SK-N-SH (cell line): ENCODE data around the gene HHAT. TPM values are rescaled to one million over a fixed set of nuclear protein-coding genes. Genes with fewer than 3 reads are reported as not detected.

Experiments
- CTCF ChIA-PET: fragments of 300-600, 350-600 bp; formaldehyde crosslinking; extraction: SDS; loops from one replicate; lab custom pipeline; 2021; lab: Yijun Ruan, JAX
- POLR2A ChIA-PET: fragments of 350-600 bp; sonication (Branson Sonifier 250); formaldehyde crosslinking; extraction: SDS; loops from one replicate; lab custom pipeline; 2020; ENCODE audit warnings: antibody characterized with exemption, inconsistent platforms; lab: Yijun Ruan, JAX
- DNase-seq: peaks from one replicate; pipeline ENCODE4 v3.0.0; 2012
- H2AFZ ChIP-seq: fragments of 200-600 bp; sonication (generic); 2 replicates; pipeline ENCODE4 v1.8.1; 2016; ENCODE audit warnings: antibody characterized with exemption, mild to moderate bottlenecking, low read depth
- H3F3A ChIP-seq: fragments of 200-600 bp; sonication (generic); replicated peaks from 2 replicates; pipeline ENCODE3; 2016; ENCODE audit warnings: antibody characterized with exemption, mild to moderate bottlenecking; ENCODE audit not compliant: insufficient read depth
- H3K27ac ChIP-seq, 2 experiments: fragments of 200-500 bp in 1 of 2; fragments of 200-600 bp in 1 of 2; sonication (Bioruptor generic) in 1 of 2; sonication (generic), shearing (Covaris generic) in 1 of 2; 2 replicates each; pipeline versions ENCODE4 v1.5.1 to v1.6.1; 2014 to 2016; ENCODE audit warnings: low read depth in 2 of 2, inconsistent platforms in 1 of 2, low read length in 1 of 2, mild to moderate bottlenecking in 1 of 2, mixed read lengths in 1 of 2
- H3K27me3 ChIP-seq: fragments of 200-600 bp; sonication (generic), shearing (Covaris generic); 2 replicates; pipeline ENCODE4 v1.6.1; 2016; ENCODE audit warnings: mixed run types; ENCODE audit not compliant: insufficient read depth
- H3K36me3 ChIP-seq, 2 experiments: fragments of 200-500 bp in 1 of 2; fragments of 200-600 bp in 1 of 2; sonication (Bioruptor generic) in 1 of 2; sonication (generic) in 1 of 2; replicated peaks in 1 of 2; 2 replicates each; pipeline versions ENCODE3 to v1.5.1; 2014 to 2016; ENCODE audit warnings: low read length in 1 of 2, mild to moderate bottlenecking in 1 of 2; ENCODE audit not compliant: insufficient read depth in 2 of 2, control insufficient read depth in 1 of 2
- H3K4me1 ChIP-seq, 2 experiments: fragments of 200-500 bp in 1 of 2; fragments of 200-600 bp in 1 of 2; sonication (Bioruptor generic) in 1 of 2; sonication (generic), shearing (Covaris generic) in 1 of 2; 2 replicates each; pipeline versions ENCODE4 v1.5.1 to v1.6.1; 2014 to 2016; ENCODE audit warnings: low read depth in 1 of 2, low read length in 1 of 2, mixed run types in 1 of 2; ENCODE audit not compliant: insufficient read depth in 2 of 2, control insufficient read depth in 1 of 2
- H3K4me2 ChIP-seq: fragments of 200-600 bp; sonication (generic), shearing (Covaris generic); 2 replicates; pipeline ENCODE4 v1.6.1; 2017; ENCODE audit warnings: mixed run types
- H3K4me3 ChIP-seq, 2 experiments: fragments of 200-500 bp in 1 of 2; fragments of 200-600 bp in 1 of 2; sonication (Bioruptor generic) in 1 of 2; sonication (generic), shearing (Covaris generic) in 1 of 2; 2 replicates each; pipeline versions ENCODE4 v1.5.1 to v1.8.1; 2014 to 2016; ENCODE audit warnings: low read depth in 2 of 2, inconsistent platforms in 1 of 2, low read length in 1 of 2, mild to moderate bottlenecking in 1 of 2, mixed read lengths in 1 of 2, moderate library complexity in 1 of 2
- H3K79me2 ChIP-seq: fragments of 200-600 bp; sonication (generic); 2 replicates; pipeline ENCODE4 v1.8.1; 2017; ENCODE audit warnings: mild to moderate bottlenecking; ENCODE audit not compliant: insufficient read depth
- H3K9ac ChIP-seq: fragments of 200-600 bp; sonication (generic); 2 replicates; pipeline ENCODE4 v1.6.1; 2017; ENCODE audit warnings: mixed run types
- H3K9me2 ChIP-seq: fragments of 200-600 bp; sonication (generic); 2 replicates; pipeline ENCODE4 v1.6.1; 2017; ENCODE audit warnings: mixed run types
- H3K9me3 ChIP-seq: fragments of 200-600 bp; sonication (generic); 2 replicates; pipeline ENCODE4 v1.6.1; 2017; ENCODE audit warnings: mixed run types, mild to moderate bottlenecking, moderate library complexity
- H4K20me1 ChIP-seq: fragments of 200-600 bp; sonication (generic); 2 replicates; pipeline ENCODE4 v1.6.1; 2017; ENCODE audit warnings: mild to moderate bottlenecking, mixed run types; ENCODE audit not compliant: insufficient read depth
- EP300 ChIP-seq, 2 experiments: IDR thresholded peaks; 2 replicates each; pipeline versions ENCODE4 v1.4.0 to v1.6.1; 2012; ENCODE audit warnings: borderline replicate concordance in 1 of 2, low read depth in 1 of 2, low read length in 1 of 2
- EZH2phosphoT487 ChIP-seq: fragments of 200-600 bp; sonication (generic); IDR thresholded peaks from 2 replicates; pipeline ENCODE4 v1.6.1; 2017; ENCODE audit warnings: low read depth, mixed run types, mild to moderate bottlenecking, antibody characterized with exemption, moderate library complexity, borderline replicate concordance
- FOSL2 ChIP-seq: IDR thresholded peaks from 2 replicates; pipeline ENCODE4 v1.4.0; 2012; ENCODE audit warnings: low read depth, mild to moderate bottlenecking, moderate library complexity, borderline replicate concordance
- GATA2 ChIP-seq: sonication (generic); formaldehyde crosslinking; IDR thresholded peaks from 2 replicates; pipeline ENCODE4 v1.5.0; 2020; ENCODE audit warnings: mild to moderate bottlenecking, missing genetic modification reagents
- IRF3 ChIP-seq: fragments of 150-350 bp; IDR thresholded peaks from 2 replicates; pipeline ENCODE4 v1.6.1; 2016; ENCODE audit warnings: mild to moderate bottlenecking, low read depth, low read length
- JUND ChIP-seq: IDR thresholded peaks from 2 replicates; pipeline ENCODE4 v1.4.0; 2012
- MEF2A ChIP-seq: IDR thresholded peaks from 2 replicates; pipeline ENCODE4 v1.4.0; 2012; ENCODE audit warnings: low read depth, borderline replicate concordance
- NFIC ChIP-seq: IDR thresholded peaks from 2 replicates; pipeline ENCODE4 v1.4.0; 2012; ENCODE audit warnings: borderline replicate concordance
- PBX3 ChIP-seq: IDR thresholded peaks from 2 replicates; pipeline ENCODE4; 2012
- RAD21 ChIP-seq: IDR thresholded peaks from 2 replicates; pipeline ENCODE4 v1.6.1; 2012; ENCODE audit warnings: mild to moderate bottlenecking, low read length
- SIN3A ChIP-seq: IDR thresholded peaks from 2 replicates; pipeline ENCODE4 v1.6.1; 2012; ENCODE audit warnings: low read depth, mild to moderate bottlenecking, low read length, moderate library complexity, borderline replicate concordance
- SMC3 ChIP-seq: IDR thresholded peaks from 2 replicates; pipeline ENCODE4 v1.6.1; 2012; ENCODE audit warnings: low read depth, low read length, improper control_type of control experiment
- TCF12 ChIP-seq: IDR thresholded peaks from 2 replicates; pipeline ENCODE4 v1.4.0; 2012
- WGBS: methylation state at CpG from one replicate; pipeline ENCODE4 v1.1.6; 2017; ENCODE audit warnings: low lambda C conversion rate; 5-methylcytosine and 5-hydroxymethylcytosine counted together
- polyA plus RNA-seq, 3 experiments: library from polyadenylated mRNA; depleted of rRNA; stranded (reverse); fragments of >200 nt; gene quantifications; 2 replicates each; pipeline ENCODE4 v1.2.3, GENCODE V29; 2012
- TF ChIP-seq, protein P1 (sequence below): IDR thresholded peaks from 2 replicates; pipeline ENCODE4 v1.4.0; 2012; ENCODE audit warnings: low read depth
- TF ChIP-seq, protein P2 (sequence below): IDR thresholded peaks from 2 replicates; pipeline ENCODE4 v1.6.1; 2012; ENCODE audit warnings: mild to moderate bottlenecking, low read depth, low read length, moderate library complexity
- TF ChIP-seq, protein P3 (sequence below): fragments of 200-600 bp; sonication (generic); IDR thresholded peaks from 2 replicates; pipeline ENCODE4 v1.6.1; 2017; ENCODE audit warnings: antibody characterized with exemption, mild to moderate bottlenecking, moderate library complexity

Gene HHAT
- polyA plus RNA-seq, 1 of the 3 experiments (the other 2 are of a cell fraction) = 8.1 TPM

GRCh38 chr1:210647406-210648333 lies 319.0 kb downstream of the HHAT start:
- Histone ChIP-seq H3K27ac (peak overlapping the region in 1 of 2 experiments; percentile 43; a peak in 2 of 4 replicates), H2AFZ (no peak overlapping the region), H3K4me1 (peaks cover 9 to 18% of the 10 kb centered on the region in 2 experiments; a peak in 3 of 4 replicates), H3K9ac (no peak overlapping the region), H3K4me3 (no peak overlapping the region), H3K36me3 (no peaks in the 10 kb centered on the region), H3K9me3 (no peaks in the 10 kb centered on the region), H3K79me2 (no peaks in the 10 kb centered on the region), H3K27me3 (no peaks in the 10 kb centered on the region), H3K9me2 (no peaks in the 10 kb centered on the region), H3F3A (no peaks in the 10 kb centered on the region), H3K4me2 (peak overlapping the region; percentile 25), H4K20me1 (no peaks in the 10 kb centered on the region)
- CTCF ChIA-PET = interaction anchor here (0.7 to 2.1 kb wide), 7 partner anchors 8 to 486 kb away, joined by 3 to 6 read pairs (median 4); partner anchors contain the start of gene KCNH1
- POLR2A ChIA-PET = no interaction called here
- peak; percentile 54 for DNase-seq
- 53% methylated on average over 6 of the region's 6 CpGs for WGBS
- TF ChIP-seq PBX3 (peak; percentile 60), JUND (peak; percentile 34; the same call in 1 of the 2 replicates), NFIC (peak; percentile 62; the same call in 1 of the 2 replicates), GATA2 (CRISPR knock-in tag) (peak; percentile 50), EP300 (IDR thresholded peaks at IDR 0.05; ENCODE audit: borderline replicate concordance in 1 of 2, low read depth in 1 of 2, low read length in 1 of 2) (peak in 1 of 2 experiments; percentile 35; a peak in 2 of 4 replicates), TCF12 (peak; percentile 57; the same call in 1 of the 2 replicates), RAD21 (no peak)
- TF ChIP-seq, protein P1, sequence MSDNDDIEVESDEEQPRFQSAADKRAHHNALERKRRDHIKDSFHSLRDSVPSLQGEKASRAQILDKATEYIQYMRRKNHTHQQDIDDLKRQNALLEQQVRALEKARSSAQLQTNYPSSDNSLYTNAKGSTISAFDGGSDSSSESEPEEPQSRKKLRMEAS = no peak

DNA sequence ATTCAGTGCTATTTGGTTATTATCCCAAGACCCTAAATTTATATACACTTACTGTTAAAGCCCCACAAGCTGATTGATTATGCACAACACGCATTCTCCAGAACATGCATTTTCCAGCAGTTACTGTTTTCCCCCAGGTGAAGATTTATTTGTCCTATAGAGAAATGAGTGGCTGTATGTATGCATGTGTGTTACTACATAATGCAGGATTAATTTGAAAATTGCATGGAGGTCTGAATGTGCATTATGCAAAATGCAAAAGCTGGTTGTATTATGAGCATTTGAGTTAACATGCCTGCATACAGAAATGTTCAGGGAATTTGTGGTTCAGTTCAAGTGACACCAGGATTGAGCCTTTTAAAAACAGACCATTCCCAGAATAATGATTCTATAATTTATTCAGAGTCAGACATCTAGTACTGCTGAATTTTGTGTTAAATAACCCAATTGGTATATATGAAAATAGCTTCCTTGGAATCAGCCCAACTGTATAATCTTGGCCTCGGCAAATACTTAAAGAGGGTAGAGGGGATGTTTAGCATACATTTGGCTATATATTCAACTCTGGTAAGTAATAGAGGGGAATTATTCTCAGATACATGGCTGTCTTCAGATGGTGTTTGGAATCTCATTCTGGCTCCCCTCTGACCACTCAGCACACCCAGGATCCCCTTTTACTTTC lies 320.0 kb downstream of the HHAT start:
- Histone ChIP-seq H3K27me3 (no peaks in the 10 kb centered on the region), H3K27ac (no peak overlapping the region), H3K36me3 (no peaks in the 10 kb centered on the region), H4K20me1 (no peaks in the 10 kb centered on the region), H3K4me1 (peaks cover 9 to 18% of the 10 kb centered on the region in 2 experiments; a peak in 3 of 4 replicates), H3K9me2 (no peaks in the 10 kb centered on the region), H3K79me2 (no peaks in the 10 kb centered on the region), H3K4me3 (no peak overlapping the region), H3K9me3 (no peaks in the 10 kb centered on the region), H2AFZ (no peak overlapping the region), H3K4me2 (no peak overlapping the region), H3K9ac (no peak overlapping the region), H3F3A (no peaks in the 10 kb centered on the region)
- ChIA-PET POLR2A (no interaction called here), CTCF (interaction anchor here (0.9 to 2.9 kb wide), 5 partner anchors 16 to 485 kb away, joined by 4 to 18 read pairs (median 4); partner anchors contain the start of gene KCNH1)
- 79% methylated on average over 2 of the region's 2 CpGs for WGBS
- DNase-seq = no peak
- no peak for TF ChIP-seq SIN3A
- TF ChIP-seq RAD21 = no peak
- TF ChIP-seq SMC3 = no peak
- TF ChIP-seq IRF3 = no peak
- no peak for TF ChIP-seq MEF2A
- TF ChIP-seq, protein P2, sequence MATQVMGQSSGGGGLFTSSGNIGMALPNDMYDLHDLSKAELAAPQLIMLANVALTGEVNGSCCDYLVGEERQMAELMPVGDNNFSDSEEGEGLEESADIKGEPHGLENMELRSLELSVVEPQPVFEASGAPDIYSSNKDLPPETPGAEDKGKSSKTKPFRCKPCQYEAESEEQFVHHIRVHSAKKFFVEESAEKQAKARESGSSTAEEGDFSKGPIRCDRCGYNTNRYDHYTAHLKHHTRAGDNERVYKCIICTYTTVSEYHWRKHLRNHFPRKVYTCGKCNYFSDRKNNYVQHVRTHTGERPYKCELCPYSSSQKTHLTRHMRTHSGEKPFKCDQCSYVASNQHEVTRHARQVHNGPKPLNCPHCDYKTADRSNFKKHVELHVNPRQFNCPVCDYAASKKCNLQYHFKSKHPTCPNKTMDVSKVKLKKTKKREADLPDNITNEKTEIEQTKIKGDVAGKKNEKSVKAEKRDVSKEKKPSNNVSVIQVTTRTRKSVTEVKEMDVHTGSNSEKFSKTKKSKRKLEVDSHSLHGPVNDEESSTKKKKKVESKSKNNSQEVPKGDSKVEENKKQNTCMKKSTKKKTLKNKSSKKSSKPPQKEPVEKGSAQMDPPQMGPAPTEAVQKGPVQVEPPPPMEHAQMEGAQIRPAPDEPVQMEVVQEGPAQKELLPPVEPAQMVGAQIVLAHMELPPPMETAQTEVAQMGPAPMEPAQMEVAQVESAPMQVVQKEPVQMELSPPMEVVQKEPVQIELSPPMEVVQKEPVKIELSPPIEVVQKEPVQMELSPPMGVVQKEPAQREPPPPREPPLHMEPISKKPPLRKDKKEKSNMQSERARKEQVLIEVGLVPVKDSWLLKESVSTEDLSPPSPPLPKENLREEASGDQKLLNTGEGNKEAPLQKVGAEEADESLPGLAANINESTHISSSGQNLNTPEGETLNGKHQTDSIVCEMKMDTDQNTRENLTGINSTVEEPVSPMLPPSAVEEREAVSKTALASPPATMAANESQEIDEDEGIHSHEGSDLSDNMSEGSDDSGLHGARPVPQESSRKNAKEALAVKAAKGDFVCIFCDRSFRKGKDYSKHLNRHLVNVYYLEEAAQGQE = no peak
- no peak for TF ChIP-seq FOSL2
- TF ChIP-seq EZH2phosphoT487 = no peak
- TF ChIP-seq, protein P3, sequence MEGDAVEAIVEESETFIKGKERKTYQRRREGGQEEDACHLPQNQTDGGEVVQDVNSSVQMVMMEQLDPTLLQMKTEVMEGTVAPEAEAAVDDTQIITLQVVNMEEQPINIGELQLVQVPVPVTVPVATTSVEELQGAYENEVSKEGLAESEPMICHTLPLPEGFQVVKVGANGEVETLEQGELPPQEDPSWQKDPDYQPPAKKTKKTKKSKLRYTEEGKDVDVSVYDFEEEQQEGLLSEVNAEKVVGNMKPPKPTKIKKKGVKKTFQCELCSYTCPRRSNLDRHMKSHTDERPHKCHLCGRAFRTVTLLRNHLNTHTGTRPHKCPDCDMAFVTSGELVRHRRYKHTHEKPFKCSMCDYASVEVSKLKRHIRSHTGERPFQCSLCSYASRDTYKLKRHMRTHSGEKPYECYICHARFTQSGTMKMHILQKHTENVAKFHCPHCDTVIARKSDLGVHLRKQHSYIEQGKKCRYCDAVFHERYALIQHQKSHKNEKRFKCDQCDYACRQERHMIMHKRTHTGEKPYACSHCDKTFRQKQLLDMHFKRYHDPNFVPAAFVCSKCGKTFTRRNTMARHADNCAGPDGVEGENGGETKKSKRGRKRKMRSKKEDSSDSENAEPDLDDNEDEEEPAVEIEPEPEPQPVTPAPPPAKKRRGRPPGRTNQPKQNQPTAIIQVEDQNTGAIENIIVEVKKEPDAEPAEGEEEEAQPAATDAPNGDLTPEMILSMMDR = no peak
